Fibroblast of the aortic adventitia (primary cell): ENCODE data around the gene NME8. TPM values are rescaled to one million over a fixed set of nuclear protein-coding genes. Genes with fewer than 3 reads are reported as not detected.

ENCODE experiments used
- DNase-seq: peaks from one replicate; pipeline ENCODE4 v3.0.0-alpha.2; 2010; ENCODE audit warnings: low read depth
- H3K4me3 ChIP-seq: 2 replicates; pipeline ENCODE4 v1.5.1; 2011; ENCODE audit warnings: low read depth, mild to moderate bottlenecking, control low read depth, low read length, moderate library complexity
- CTCF ChIP-seq: IDR thresholded peaks from 2 replicates; pipeline ENCODE4 v1.5.1; 2011; ENCODE audit warnings: mild to moderate bottlenecking, low read length, control low read depth, inconsistent platforms; ENCODE audit not compliant: insufficient read depth
- total RNA-seq: library from RNA; depleted of rRNA; stranded (reverse); fragments of >200 nt; gene quantifications from 2 replicates; pipeline ENCODE4 v1.2.3, GENCODE V29; 2012; ENCODE audit warnings: low replicate concordance

NME8 gene
- total RNA-seq, 1 donor = not detected

- no peak for DNase-seq
- no peak for TF ChIP-seq CTCF
- H3K4me3 ChIP-seq = no peak overlapping the region
These were observed 27.5 kb upstream of the NME8 start for GRCh38 chr7:37820708-37821468.

- H3K4me3 ChIP-seq = no peak overlapping the region
- TF ChIP-seq CTCF = no peak
- no peak for DNase-seq
These were observed 25.5 kb upstream of the NME8 start for GRCh38 chr7:37822946-37823345.

DNA sequence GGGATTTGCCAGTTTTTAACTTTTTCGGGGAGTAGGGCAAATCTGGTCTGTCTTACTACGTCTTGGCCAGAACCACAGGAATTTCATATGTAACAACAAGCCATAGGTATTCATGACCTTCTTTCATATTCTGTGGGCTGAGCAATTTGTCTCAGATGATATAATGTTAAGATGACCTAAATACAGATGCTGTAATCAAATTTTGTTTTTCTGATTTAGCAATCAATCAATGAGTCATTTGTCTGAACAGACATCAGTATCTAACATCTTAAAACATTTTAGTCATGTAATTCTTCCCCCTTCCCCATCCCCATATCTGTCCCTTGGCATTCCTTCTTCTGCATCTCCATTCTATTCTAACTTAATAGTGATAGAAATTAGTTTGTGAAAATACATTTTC, 24.8 kb upstream of the NME8 start:
- no peak for TF ChIP-seq CTCF
- H3K4me3 ChIP-seq = no peak overlapping the region
- no peak for DNase-seq

- DNase-seq = no peak
- no peak for TF ChIP-seq CTCF
- no peak overlapping the region for H3K4me3 ChIP-seq
These were observed 23.4 kb upstream of the NME8 start for GRCh38 chr7:37825038-37825437.

- DNase-seq = no peak
- no peak overlapping the region for H3K4me3 ChIP-seq
- TF ChIP-seq CTCF = no peak
These were observed 21.6 kb upstream of the NME8 start for GRCh38 chr7:37826825-37827224.

DNA sequence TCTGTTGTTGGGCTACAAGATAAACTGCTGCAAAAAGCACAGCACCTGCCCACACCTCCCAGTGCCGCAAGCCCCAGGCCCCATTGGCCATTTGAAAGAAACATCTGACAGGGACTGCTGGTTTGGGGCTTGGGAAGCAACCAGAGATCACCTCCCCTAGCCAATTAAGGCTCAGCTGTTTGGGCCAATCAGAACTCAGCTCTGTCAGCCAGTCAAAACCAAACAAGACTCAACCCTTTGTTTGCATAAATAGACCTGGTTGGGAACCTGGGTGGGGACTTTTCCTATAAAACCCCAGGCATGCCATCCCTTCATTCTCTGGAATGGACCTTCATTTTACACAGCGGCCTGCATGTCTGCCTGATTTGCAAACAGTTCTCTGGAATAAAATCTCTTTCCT, 17.2 kb upstream of the NME8 start:
- no peak for DNase-seq
- no peak overlapping the region for H3K4me3 ChIP-seq
- no peak for TF ChIP-seq CTCF

- TF ChIP-seq CTCF = no peak
- H3K4me3 ChIP-seq = no peak overlapping the region
- DNase-seq = peak; percentile 44
These were observed 16.2 kb upstream of the NME8 start for GRCh38 chr7:37832194-37832593.
